22Rv1 (cell line): ENCODE measurements around the gene EFNA3.

Source experiments
- ZFX ChIP-seq: fragments of 450-650 bp; IDR thresholded peaks from 2 replicates; pipeline ENCODE4 v1.6.1; 2017; ENCODE audit warnings: antibody characterized with exemption, borderline replicate concordance
- TF ChIP-seq, protein P1 (sequence below): fragments of 450-650 bp; IDR thresholded peaks from 2 replicates; pipeline ENCODE4 v1.5.1; 2017; ENCODE audit warnings: mild to moderate bottlenecking

DNA sequence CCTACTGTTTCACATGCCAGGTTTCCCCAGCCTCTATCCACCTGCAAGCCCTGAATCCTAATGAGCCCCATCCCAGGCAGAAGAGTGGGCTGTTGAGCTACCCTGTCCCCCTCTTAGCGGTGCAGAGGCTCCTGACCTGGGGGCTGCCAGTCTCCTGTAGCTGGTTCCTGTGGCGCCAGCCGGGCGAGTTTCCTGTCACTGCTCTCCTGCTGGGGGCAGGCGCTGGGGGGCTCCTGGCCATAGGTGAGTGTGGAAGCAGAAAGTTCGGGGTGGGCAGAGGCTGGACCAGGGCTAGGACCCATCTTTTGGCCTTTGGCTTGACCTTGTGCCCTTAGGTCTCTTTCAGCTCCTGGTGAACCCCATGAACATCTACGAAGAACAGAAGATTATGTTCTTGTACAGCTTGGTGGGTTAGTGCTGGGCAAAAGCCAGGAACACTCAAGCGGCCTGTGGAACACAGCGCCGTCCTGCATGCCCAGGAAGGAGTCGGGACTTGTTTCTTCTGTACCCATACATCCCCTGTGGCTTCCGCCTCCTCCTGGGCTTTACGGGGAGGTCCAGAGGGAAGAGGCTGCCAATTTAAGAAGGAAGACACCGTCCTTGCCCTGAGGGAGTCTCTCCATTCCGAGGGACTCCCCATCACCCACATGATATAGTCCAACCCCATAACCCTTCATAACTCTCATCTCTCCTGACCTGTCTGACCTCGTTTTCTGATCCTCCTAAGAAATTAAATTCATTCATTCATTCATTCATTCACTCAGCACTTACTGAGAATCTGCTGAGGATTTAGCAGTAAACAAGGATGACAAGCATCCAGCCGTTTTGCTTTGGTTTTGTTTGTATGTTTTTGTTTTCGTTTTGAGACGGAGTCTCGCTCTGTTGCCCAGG, 44.1 kb upstream of the EFNA3 start:
- TF ChIP-seq, protein P1, sequence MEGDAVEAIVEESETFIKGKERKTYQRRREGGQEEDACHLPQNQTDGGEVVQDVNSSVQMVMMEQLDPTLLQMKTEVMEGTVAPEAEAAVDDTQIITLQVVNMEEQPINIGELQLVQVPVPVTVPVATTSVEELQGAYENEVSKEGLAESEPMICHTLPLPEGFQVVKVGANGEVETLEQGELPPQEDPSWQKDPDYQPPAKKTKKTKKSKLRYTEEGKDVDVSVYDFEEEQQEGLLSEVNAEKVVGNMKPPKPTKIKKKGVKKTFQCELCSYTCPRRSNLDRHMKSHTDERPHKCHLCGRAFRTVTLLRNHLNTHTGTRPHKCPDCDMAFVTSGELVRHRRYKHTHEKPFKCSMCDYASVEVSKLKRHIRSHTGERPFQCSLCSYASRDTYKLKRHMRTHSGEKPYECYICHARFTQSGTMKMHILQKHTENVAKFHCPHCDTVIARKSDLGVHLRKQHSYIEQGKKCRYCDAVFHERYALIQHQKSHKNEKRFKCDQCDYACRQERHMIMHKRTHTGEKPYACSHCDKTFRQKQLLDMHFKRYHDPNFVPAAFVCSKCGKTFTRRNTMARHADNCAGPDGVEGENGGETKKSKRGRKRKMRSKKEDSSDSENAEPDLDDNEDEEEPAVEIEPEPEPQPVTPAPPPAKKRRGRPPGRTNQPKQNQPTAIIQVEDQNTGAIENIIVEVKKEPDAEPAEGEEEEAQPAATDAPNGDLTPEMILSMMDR = no peak
- TF ChIP-seq ZFX = no peak
